Measurements from ENCODE around the gene STAB2. TPM values are rescaled to one million over a fixed set of nuclear protein-coding genes. Genes with fewer than 3 reads are reported as not detected.

Gene STAB2
- total RNA-seq, 4 donors from 2014 or later = not detected

- DNase-seq = no peak
- Histone ChIP-seq H3K9me3 (no peaks in the 10 kb centered on the region), H3K36me3 (no peaks in the 10 kb centered on the region), H3K27me3 (no peaks in the 10 kb centered on the region), H3K4me1 (no peaks in the 10 kb centered on the region), H3K27ac (no peak overlapping the region), H3K4me3 (no peak overlapping the region)
- TF ChIP-seq CTCF (IDR thresholded peaks at IDR 0.05 in 4 of 5, conservative IDR thresholded peaks at IDR 0.05 in 1 of 5) (no peak), POLR2A (IDR thresholded peaks at IDR 0.05) (no peak)
- intact Hi-C loops (cut with DNase I; ENCODE audit: low total_unique reads) (no loop called here), in situ Hi-C loops (cut with MboI; ENCODE audit: low sequenced_read_pairs in 4 of 4) (no loop called here)
- ATAC-seq = no peak
Observed at GRCh38 chr12:103707446-103707845, 120.4 kb downstream of the STAB2 start.

DNA sequence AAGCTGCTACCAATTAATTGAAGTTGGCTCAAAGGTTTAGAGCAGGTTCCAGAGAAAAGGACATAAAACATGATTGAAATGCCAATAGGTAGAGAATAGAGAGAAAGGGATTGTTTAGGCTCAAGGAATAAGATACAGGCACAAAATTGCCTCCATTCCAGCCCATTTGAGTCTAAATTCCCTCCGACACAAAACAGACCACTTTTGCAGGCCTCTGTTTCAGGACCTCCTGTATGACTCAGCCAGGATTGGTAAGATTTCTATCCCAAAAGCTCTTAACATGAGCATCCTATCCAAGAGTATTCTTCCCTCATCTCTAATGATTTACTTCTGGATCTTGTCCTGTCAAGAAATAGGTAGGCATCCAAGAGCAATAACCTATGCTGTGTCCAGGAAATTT is 123.5 kb downstream of the STAB2 start:
- H3K4me1 ChIP-seq = no peaks in the 10 kb centered on the region
- intact Hi-C loops (cut with DNase I; ENCODE audit: low total_unique reads) = no loop called here

DNA sequence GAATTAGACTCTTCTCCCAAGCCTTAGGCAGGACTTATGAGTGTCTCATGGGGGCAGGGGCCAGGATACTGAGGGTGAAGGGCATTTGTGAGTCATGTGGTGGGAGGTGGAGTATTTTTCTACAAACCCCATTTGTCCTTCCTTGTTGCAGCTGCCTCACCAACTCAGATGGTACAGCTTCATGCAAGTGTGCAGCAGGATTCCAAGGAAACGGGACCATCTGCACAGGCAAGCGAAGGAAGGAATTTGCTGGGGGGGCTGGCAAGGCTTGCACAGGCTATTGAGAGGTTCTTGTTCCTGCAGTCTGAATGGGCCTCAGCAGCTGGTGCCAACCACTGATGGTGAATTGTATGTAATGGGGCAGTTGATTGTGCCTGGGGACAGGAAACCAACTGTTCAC is 125.1 kb downstream of the STAB2 start:
- Histone ChIP-seq H3K36me3 (no peaks in the 10 kb centered on the region), H3K27me3 (no peaks in the 10 kb centered on the region), H3K4me3 (no peak overlapping the region), H3K9me3 (no peaks in the 10 kb centered on the region), H3K27ac (no peak overlapping the region), H3K4me1 (no peaks in the 10 kb centered on the region)
- in situ Hi-C loops (cut with MboI; ENCODE audit: low sequenced_read_pairs in 4 of 4) = no loop called here
- intact Hi-C loops (cut with DNase I; ENCODE audit: low total_unique reads) = no loop called here
- TF ChIP-seq CTCF (IDR thresholded peaks at IDR 0.05 in 4 of 5, conservative IDR thresholded peaks at IDR 0.05 in 1 of 5) (no peak), POLR2A (IDR thresholded peaks at IDR 0.05) (no peak)
- DNase-seq (no peak), ATAC-seq (no peak)

More for the DNA sequence above, 123.5 kb downstream of the STAB2 start:
- Histone ChIP-seq H3K27ac (no peak overlapping the region), H3K36me3 (no peaks in the 10 kb centered on the region), H3K9me3 (no peaks in the 10 kb centered on the region), H3K27me3 (no peaks in the 10 kb centered on the region), H3K4me3 (no peak overlapping the region)
- ATAC-seq (no peak), DNase-seq (no peak)
- in situ Hi-C loops (cut with MboI; ENCODE audit: low sequenced_read_pairs in 4 of 4) = no loop called here
- TF ChIP-seq POLR2A (IDR thresholded peaks at IDR 0.05) (no peak), CTCF (IDR thresholded peaks at IDR 0.05 in 4 of 5, conservative IDR thresholded peaks at IDR 0.05 in 1 of 5) (no peak)

GRCh38 chr12:103715494-103715893 is 128.4 kb downstream of the STAB2 start:
- ATAC-seq (no peak), DNase-seq (no peak)
- no peak overlapping the region for H3K4me3 ChIP-seq
- intact Hi-C loops (cut with DNase I; ENCODE audit: low total_unique reads) = no loop called here
- no peaks in the 10 kb centered on the region for H3K36me3 ChIP-seq
- H3K27ac ChIP-seq = no peak overlapping the region
- no peaks in the 10 kb centered on the region for H3K4me1 ChIP-seq
- no peaks in the 10 kb centered on the region for H3K27me3 ChIP-seq
- in situ Hi-C loops (cut with MboI; ENCODE audit: low sequenced_read_pairs in 4 of 4) = no loop called here
- TF ChIP-seq POLR2A (IDR thresholded peaks at IDR 0.05) = no peak
- no peak for TF ChIP-seq CTCF (IDR thresholded peaks at IDR 0.05 in 4 of 5, conservative IDR thresholded peaks at IDR 0.05 in 1 of 5)
- no peaks in the 10 kb centered on the region for H3K9me3 ChIP-seq

GRCh38 chr12:103716517-103717196 is 129.6 kb downstream of the STAB2 start:
- in situ Hi-C loops (cut with MboI; ENCODE audit: low sequenced_read_pairs in 4 of 4) = no loop called here
- H3K27ac ChIP-seq = no peak overlapping the region
- intact Hi-C loops (cut with DNase I; ENCODE audit: low total_unique reads) = no loop called here

More at GRCh38 chr12:103716517-103717196, 129.6 kb downstream of the STAB2 start:
- no peak for TF ChIP-seq POLR2A (IDR thresholded peaks at IDR 0.05)
- no peak for TF ChIP-seq CTCF (IDR thresholded peaks at IDR 0.05 in 4 of 5, conservative IDR thresholded peaks at IDR 0.05 in 1 of 5)
- Histone ChIP-seq H3K27me3 (no peaks in the 10 kb centered on the region), H3K4me3 (no peak overlapping the region), H3K36me3 (no peaks in the 10 kb centered on the region), H3K9me3 (no peaks in the 10 kb centered on the region), H3K4me1 (no peaks in the 10 kb centered on the region)
- ATAC-seq = no peak
- no peak for DNase-seq

Data from gastrocnemius medialis (tissue), 4 donors.